ENCODE measurements around the gene MTRFR. TPM values are rescaled to one million over a fixed set of nuclear protein-coding genes. Genes with fewer than 3 reads are reported as not detected.

MTRFR gene
- 15.7 to 20.8 TPM (median 15.9 TPM) in 5 replicates for total RNA-seq (2022; extraction: Qiagen RNA extraction; ENCODE audit: low read depth)

DNA sequence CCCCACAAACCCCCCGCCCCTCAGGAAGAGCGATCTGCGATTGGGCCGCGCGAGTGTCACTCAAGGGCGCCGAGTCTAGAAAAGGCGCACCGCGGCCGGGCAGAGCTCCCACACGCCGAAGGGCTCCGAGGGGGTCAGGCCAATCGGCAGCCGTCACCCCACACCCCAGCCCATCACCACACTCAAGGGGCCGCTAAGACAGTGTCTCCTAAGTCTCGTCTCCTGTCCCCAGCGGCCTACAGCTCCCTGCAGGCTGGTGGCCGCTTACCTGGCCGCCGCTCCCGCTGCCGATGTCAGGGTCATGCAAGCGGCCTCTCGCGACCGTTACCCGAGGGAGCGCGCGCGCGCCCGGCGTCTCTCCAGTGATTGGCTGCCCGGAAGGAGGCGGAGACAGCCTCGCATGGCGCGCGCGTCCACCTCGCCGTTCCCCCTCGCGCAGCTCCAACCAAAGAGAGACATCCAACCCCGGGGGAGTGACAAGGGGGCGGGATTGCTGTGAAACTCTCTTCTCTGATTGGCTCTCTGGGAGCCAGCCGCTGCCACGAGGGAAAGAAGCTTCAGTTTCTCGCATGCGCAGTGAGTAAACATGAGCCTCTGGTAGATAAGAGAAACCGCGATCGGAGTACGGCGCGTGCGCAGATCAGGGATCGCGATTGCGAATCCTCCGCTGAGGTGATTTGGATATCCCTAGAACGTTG lies at the start of gene MTRFR, which contains the start of gene MPHOSPH9:
TSS of gene MTRFR (plus strand) at position 630 of the 698 bp plus-strand sequence. CDS start 20,239 bp downstream, outside the sequence.
TSS of gene MPHOSPH9 (minus strand) at position 335 of the 698 bp plus-strand sequence. CDS start 2,777 bp downstream, outside the sequence.

Other genes starting within 250 kb of the MTRFR start
- 12.5 to 21.7 TPM (median 17.7 TPM) in 5 replicates for gene PITPNM2, start 82.3 kb upstream of the MTRFR start, total RNA-seq (2022; extraction: Qiagen RNA extraction; ENCODE audit: low read depth)
- 22.9 to 27.8 TPM (median 23.4 TPM) in 5 replicates for gene MPHOSPH9, start 295 bp upstream of the MTRFR start, total RNA-seq (2022; extraction: Qiagen RNA extraction; ENCODE audit: low read depth)
- 106 to 177 TPM (median 167 TPM) in 5 replicates for gene CDK2AP1, start 38.4 kb downstream of the MTRFR start, total RNA-seq (2022; extraction: Qiagen RNA extraction; ENCODE audit: low read depth)
- 23.4 to 34.3 TPM (median 31.0 TPM) in 5 replicates for gene SBNO1, start 131.4 kb downstream of the MTRFR start, total RNA-seq (2022; extraction: Qiagen RNA extraction; ENCODE audit: low read depth)
- gene KMT5A, start 150.7 kb downstream of the MTRFR start, total RNA-seq (2022; extraction: Qiagen RNA extraction; ENCODE audit: low read depth), result 47.1 to 58.5 TPM (median 55.2 TPM) in 5 replicates
- 1.2 to 1.9 TPM (median 1.6 TPM) in 5 replicates for gene RILPL2, start 203.2 kb downstream of the MTRFR start, total RNA-seq (2022; extraction: Qiagen RNA extraction; ENCODE audit: low read depth)
- gene SNRNP35, start 224.7 kb downstream of the MTRFR start, total RNA-seq (2022; extraction: Qiagen RNA extraction; ENCODE audit: low read depth), result 17.9 to 20.9 TPM (median 19.6 TPM) in 5 replicates

Measured in A549 treated with DMSO at 1 μM for 4 hours (cell line).